Measurements from ENCODE around the gene TAGLN2. TPM values are rescaled to one million over a fixed set of nuclear protein-coding genes. Genes with fewer than 3 reads are reported as not detected.

Gene TAGLN2
- polyA plus RNA-seq, 3 donors from 2014 or later = 660 to 1,369 (median 1,251) TPM

DNA sequence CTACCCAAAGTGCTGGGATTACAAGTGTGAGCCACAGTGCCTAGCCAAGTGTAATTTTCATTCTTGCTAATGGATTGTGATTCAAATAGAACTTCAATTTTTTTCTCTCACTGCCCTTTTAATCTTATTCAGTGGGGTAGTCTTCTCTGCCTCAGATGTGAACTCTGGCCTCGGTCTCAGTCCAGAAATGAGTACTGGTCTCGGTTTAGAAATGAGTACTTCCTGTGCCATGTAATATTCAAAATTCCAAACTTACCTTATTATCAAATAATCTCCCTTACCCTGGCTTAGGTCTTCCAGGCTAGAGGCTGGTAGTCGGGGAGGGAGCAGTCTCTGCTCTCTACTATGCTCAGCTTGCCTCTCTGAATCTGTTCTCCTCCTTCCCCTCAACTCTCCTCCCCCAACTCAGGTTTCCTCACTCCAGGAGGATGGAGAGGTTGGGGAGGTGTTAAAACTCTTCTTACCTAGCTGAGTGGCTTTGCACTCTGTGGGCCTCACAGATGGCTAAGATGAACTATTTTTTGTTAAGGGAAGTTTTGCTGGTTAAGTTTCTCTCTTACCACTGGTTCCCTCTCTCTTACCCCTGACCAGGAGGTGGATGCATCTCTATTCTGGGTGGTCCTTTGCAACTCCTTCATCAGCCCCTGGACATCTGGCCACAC is 33.5 kb upstream of the TAGLN2 start:
- no peak overlapping the region for H3K27ac Mint-ChIP-seq
- H3K4me1 Mint-ChIP-seq = no peaks in the 10 kb centered on the region
- peaks cover 0 to 4% (median 0%) of the 10 kb centered on the region in 3 donors for H3K36me3 Mint-ChIP-seq
- H3K9me3 Mint-ChIP-seq = no peaks in the 10 kb centered on the region
- H3K4me3 Mint-ChIP-seq = no peak overlapping the region
- DNase-seq = no peak
- peaks cover 5 to 9% (median 7%) of the 10 kb centered on the region in 3 donors for H3K27me3 Mint-ChIP-seq (ENCODE audit: low read depth in 3 of 3)

DNA sequence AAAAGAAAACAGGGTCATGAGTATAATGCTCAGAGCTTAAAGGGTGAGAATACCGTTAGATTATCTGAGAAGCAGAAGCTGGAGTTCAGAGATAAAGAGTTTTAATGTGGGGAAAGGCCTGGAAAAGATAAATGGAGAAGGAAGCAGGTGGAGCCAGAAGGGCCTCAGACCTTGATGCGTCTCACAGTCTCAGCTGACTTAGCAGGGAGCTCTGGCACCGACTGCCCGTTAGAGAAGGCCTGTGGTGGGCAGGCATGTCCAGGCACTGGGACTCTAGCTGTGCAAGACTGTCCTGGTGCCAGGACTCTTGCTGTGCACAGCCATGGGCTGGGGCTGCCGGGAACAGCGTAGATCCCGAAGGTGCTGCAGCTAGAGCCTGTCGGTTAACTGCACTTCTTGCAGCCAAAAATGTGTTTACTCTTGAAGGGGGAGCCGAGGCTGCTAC is 32.5 kb upstream of the TAGLN2 start:
- Mint-ChIP-seq H3K4me3 (no peak overlapping the region), H3K9me3 (no peaks in the 10 kb centered on the region), H3K4me1 (no peaks in the 10 kb centered on the region), H3K27me3 (ENCODE audit: low read depth in 3 of 3) (peaks cover 5 to 12% (median 10%) of the 10 kb centered on the region in 3 donors), H3K36me3 (peaks cover 0 to 4% (median 0%) of the 10 kb centered on the region in 3 donors), H3K27ac (no peak overlapping the region)
- DNase-seq = no peak

DNA sequence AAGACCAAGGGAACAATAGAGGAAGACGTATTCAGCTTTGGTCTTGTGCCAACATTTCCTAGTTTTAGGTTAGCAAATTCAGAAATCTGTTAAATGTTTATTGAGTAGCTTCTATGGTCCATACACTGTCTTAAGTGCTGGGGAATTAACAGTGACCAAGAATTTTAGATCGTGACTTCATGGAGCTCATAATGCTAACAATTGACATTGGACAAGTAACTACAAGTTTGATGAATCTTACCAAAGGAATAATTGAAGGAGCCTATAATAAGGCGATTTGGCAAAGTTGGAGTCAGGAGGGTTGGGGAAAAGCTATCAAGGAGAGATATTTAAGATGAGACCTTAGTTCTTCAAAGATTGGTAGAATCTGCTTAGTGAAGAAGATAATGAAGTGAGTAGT is 30.1 kb upstream of the TAGLN2 start:
- DNase-seq = no peak
- H3K27ac Mint-ChIP-seq = no peak overlapping the region
- no peak overlapping the region for H3K4me3 Mint-ChIP-seq
- H3K36me3 Mint-ChIP-seq = no peaks in the 10 kb centered on the region
- H3K9me3 Mint-ChIP-seq = no peaks in the 10 kb centered on the region
- no peaks in the 10 kb centered on the region for H3K4me1 Mint-ChIP-seq
- peaks cover 0 to 19% (median 7%) of the 10 kb centered on the region in 3 donors for H3K27me3 Mint-ChIP-seq (ENCODE audit: low read depth in 3 of 3)

DNA sequence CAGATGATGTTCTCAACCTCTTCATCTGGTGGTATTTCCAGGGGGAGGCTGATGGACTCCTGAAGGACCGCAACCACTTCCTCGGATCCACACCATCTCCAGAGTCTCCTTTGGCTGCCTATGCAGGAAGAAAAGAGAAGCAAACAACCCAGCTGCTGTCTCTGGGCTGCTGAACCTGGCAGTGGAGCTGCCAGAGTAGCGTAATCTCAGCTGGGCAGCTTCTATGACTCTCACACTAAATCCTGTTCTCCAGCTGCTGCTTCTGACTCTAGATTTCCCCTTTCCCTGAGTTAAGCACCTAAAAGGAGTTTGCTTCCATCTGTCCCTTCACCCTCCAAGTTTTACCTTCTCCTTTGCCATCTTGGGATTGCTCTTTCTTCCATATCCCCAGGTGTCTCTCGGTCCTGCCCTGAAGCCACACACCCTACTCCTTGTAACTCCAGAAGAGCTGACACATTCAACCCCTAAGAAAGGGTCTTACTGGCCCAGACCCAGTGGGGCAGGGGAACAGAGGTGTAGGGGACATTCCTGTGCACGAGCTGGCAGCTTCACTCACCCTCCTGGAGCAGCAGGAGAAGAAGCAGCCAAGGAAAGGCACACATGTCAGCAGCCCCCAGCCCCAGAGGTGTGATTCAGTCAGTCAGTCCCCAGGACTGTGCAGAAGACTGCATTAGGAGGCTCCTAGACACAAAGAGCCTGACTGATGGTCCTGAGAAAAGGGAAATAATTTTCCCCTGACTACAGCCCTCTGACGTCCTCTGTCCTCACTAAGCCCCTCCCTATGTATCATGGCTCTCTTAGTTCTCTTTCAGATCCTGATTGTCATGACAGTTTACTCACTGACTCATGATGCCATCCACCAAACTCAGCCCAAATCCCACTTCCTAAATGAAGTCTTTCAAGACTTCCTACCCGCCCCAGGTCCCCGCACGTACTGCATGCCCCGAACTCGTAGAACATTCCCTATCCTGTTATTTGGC is 28.5 kb upstream of the TAGLN2 start, which contains the start of gene SLAMF9:
Gene SLAMF9 (minus strand): TSS at position 702 of the 980 bp plus-strand sequence. CDS start 100 bp downstream, at position 602.
- H3K4me1 Mint-ChIP-seq = no peaks in the 10 kb centered on the region
- H3K4me3 Mint-ChIP-seq = no peak within 1 kb of the TSS
- H3K9me3 Mint-ChIP-seq = no peaks in the 10 kb centered on the region
- DNase-seq = no peak
- no peak within 1 kb of the TSS for H3K27ac Mint-ChIP-seq
- H3K36me3 Mint-ChIP-seq = no peaks in the 10 kb centered on the region
- peaks cover 0 to 20% (median 6%) of the 10 kb centered on the region in 3 donors for H3K27me3 Mint-ChIP-seq (ENCODE audit: low read depth in 3 of 3)

DNA sequence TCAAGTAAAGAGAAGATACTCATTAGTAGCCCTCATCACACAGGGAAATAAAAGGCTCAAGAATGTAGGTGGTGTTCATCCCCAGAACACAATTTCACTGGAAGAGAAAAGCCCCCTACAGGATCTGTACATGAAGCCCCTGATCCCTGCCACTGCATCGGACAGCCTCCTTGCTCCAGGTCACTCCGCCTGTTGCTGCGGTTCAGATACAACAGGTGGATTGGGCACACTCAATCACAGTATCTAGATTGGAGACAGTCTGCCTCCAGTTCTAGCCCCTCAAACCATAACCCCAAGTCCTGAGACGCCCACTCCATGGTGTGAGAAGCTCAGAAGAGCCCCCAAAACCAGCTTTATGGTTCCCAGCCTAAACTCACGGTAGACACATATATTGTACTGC is 27.6 kb upstream of the TAGLN2 start:
- Mint-ChIP-seq H3K9me3 (no peaks in the 10 kb centered on the region), H3K4me3 (no peak overlapping the region), H3K27me3 (ENCODE audit: low read depth in 3 of 3) (peaks cover 0 to 20% (median 3%) of the 10 kb centered on the region in 3 donors), H3K36me3 (no peaks in the 10 kb centered on the region), H3K4me1 (no peaks in the 10 kb centered on the region), H3K27ac (no peak overlapping the region)
- DNase-seq = no peak

DNA sequence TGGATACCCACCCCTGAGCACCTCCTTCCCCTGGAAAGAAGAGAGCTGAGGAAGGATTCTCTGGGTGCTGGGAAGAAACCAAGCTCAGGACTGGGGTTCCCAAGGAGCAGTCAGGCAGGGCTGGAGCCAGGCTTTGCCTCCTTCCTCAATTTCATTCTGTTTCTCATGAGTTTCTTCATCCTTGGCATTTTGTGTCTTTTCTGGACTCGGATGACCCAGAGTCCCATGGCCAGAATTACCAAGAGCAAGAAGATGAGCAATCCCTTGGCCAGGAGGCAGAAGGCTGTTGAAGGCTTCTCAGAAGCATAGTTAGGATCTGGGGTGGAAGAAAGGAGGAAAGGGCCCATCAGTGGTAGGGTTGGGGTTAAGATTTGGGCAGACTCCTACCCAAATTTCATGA is 26.2 kb upstream of the TAGLN2 start:
- Mint-ChIP-seq H3K36me3 (no peaks in the 10 kb centered on the region), H3K27ac (no peak overlapping the region), H3K4me1 (no peaks in the 10 kb centered on the region), H3K9me3 (no peaks in the 10 kb centered on the region), H3K27me3 (ENCODE audit: low read depth in 3 of 3) (peaks cover 0 to 24% (median 3%) of the 10 kb centered on the region in 3 donors), H3K4me3 (no peak overlapping the region)
- no peak for DNase-seq

DNA sequence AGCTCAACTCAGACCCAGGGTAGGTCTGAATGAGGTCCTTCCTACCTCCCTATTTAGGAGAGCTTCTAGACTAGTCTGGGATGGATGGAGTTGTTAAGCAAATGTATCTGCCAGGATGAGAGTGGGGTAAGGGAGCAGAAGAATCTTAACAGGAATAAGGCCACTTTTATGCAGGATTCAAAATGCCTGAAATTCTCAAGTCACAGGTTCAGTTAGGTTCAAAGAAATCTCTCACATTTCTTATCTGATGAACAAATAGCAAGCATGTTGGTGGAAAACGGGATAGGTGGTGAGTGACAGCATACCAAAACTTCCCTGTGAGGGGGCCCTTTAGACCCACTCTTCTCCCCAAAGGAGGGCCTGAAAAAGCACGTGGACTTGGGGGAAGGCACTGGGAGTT is 25.7 kb upstream of the TAGLN2 start:
- peaks cover 0 to 2% of the 10 kb centered on the region in 2 donors for H3K4me1 Mint-ChIP-seq
- H3K4me3 Mint-ChIP-seq = no peak overlapping the region
- no peaks in the 10 kb centered on the region for H3K36me3 Mint-ChIP-seq
- no peak for DNase-seq
- H3K27ac Mint-ChIP-seq = no peak overlapping the region
- H3K27me3 Mint-ChIP-seq (ENCODE audit: low read depth in 3 of 3) = peaks cover 0 to 26% (median 5%) of the 10 kb centered on the region in 3 donors
- no peaks in the 10 kb centered on the region for H3K9me3 Mint-ChIP-seq

DNA sequence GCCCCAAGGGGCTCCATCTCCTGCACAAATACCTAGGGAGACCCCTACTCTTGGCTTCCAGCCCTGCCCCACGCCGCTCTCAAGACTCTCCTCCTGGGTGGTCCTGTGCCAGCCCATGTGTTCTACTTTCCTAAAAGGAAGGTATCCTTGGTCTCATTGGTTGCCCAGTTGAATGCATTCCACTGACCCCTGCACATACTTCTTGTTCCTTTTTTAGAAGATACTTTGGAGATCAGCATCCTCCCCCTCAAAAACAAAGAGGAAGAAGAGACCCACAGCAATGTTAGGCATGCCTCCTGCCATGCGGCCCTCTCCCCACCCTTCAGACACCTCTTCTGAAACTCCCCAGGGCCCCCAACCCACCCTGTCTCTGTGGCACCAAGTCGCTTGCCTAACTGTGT is 24.7 kb upstream of the TAGLN2 start:
- DNase-seq = no peak
- no peaks in the 10 kb centered on the region for H3K9me3 Mint-ChIP-seq
- no peaks in the 10 kb centered on the region for H3K36me3 Mint-ChIP-seq
- H3K27ac Mint-ChIP-seq = no peak overlapping the region
- no peak overlapping the region for H3K4me3 Mint-ChIP-seq
- H3K4me1 Mint-ChIP-seq = peaks cover 6% of the 10 kb centered on the region in 2 donors
- H3K27me3 Mint-ChIP-seq (ENCODE audit: low read depth in 3 of 3) = peaks cover 0 to 28% (median 6%) of the 10 kb centered on the region in 3 donors

DNA sequence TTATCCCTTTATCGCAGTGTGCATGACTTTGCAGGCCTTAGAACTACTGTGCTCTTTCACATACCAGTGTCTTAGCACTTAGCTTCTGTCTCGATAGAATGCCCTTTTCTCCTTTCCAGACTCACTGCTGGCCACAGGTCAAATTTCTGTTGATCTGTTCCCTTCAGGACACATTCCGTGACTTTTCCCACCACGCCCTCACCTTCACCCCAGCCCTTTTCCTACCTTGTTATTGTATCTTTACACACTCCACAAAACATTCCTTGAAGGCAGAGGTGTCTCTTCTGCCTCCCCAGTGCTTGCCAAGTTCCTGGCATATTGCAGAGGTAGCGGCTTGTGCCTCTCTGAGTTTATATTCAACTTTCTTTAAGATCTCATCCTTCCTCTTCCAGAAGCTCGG is 23.8 kb upstream of the TAGLN2 start:
- H3K27me3 Mint-ChIP-seq (ENCODE audit: low read depth in 3 of 3) = peaks cover 6 to 31% (median 10%) of the 10 kb centered on the region in 3 donors
- no peaks in the 10 kb centered on the region for H3K9me3 Mint-ChIP-seq
- no peaks in the 10 kb centered on the region for H3K36me3 Mint-ChIP-seq

DNA sequence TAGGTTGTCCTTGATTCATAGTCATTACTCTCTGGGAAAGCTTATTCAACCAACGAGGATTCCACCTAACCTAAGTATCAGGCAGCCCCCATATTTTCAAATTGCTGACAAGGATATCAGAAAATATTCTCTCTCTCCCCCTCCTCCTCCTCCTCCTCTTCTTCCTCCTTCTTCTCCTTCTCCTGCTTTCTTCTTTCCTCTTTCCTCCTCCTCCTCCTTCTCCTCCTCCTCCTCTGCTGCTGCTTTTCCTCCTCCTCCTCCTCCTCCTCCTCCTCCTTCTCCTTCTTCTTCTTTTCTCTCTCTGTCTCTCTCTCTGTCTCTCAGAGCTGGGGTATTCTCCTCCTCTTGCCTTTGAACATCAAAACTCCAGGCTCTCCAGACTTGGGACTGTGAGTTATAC is 22.6 kb upstream of the TAGLN2 start:
- H3K9me3 Mint-ChIP-seq = no peaks in the 10 kb centered on the region
- peaks cover 10 to 11% of the 10 kb centered on the region in 2 donors for H3K4me1 Mint-ChIP-seq
- peaks cover 6 to 26% (median 10%) of the 10 kb centered on the region in 3 donors for H3K27me3 Mint-ChIP-seq (ENCODE audit: low read depth in 3 of 3)
- no peaks in the 10 kb centered on the region for H3K36me3 Mint-ChIP-seq
- H3K27ac Mint-ChIP-seq = no peak overlapping the region
- H3K4me3 Mint-ChIP-seq = no peak overlapping the region
- no peak for DNase-seq

More for the DNA sequence above, 23.8 kb upstream of the TAGLN2 start:
- no peak overlapping the region for H3K4me3 Mint-ChIP-seq
- no peak for DNase-seq
- peaks cover 10 to 11% of the 10 kb centered on the region in 2 donors for H3K4me1 Mint-ChIP-seq
- H3K27ac Mint-ChIP-seq = no peak overlapping the region

DNA sequence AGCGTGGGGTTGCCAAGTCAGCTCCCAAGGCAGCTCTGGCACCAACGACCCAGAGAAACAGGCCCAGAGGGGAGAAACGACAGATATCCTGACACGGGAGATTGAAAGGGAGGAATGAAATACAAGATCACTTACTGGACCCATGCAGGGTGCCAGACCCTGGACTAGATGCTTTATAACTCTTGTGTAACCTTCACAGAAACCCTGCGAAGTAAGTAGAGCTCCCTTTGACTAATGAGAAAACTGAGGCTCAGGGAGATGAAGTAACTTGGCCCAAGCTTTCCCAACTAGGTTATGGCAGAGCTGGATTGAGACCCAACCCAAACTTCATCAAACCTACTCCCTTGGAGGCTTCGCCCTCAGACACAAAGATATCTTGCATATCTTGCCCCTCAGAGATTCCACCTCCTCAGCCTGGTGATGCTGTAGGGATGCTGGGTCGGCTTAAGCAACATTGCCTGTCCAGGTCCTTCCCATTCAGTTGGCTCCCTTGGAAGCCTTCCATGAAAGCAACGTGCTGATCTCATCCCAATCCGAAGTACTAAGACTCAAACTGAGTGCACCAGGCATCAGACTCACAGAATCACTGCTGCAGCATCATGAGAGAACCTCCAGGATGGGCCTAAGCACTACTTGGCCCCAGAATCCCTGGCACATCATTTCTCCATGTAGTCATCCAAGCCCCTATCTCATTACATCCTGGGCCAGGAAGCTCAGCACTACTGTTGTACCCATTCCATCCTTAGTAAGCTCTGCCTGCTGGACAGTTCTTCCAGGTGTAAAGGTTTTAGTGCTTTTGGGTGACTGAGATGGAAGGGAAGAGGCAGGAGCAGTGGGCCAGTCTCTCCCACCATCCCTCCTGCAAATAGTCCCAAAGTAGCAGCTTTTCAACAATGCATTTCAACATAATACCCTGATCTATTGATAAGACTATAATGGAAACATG is 21.2 kb upstream of the TAGLN2 start:
- no peak overlapping the region for H3K27ac Mint-ChIP-seq
- H3K36me3 Mint-ChIP-seq = no peaks in the 10 kb centered on the region
- H3K9me3 Mint-ChIP-seq = no peaks in the 10 kb centered on the region
- DNase-seq = no peak
- peak overlapping the region; percentile 18 to 55 (median 39) for H3K4me3 Mint-ChIP-seq
- peaks cover 10 to 11% of the 10 kb centered on the region in 2 donors for H3K4me1 Mint-ChIP-seq
- H3K27me3 Mint-ChIP-seq (ENCODE audit: low read depth in 3 of 3) = peaks cover 8 to 32% (median 10%) of the 10 kb centered on the region in 3 donors

DNA sequence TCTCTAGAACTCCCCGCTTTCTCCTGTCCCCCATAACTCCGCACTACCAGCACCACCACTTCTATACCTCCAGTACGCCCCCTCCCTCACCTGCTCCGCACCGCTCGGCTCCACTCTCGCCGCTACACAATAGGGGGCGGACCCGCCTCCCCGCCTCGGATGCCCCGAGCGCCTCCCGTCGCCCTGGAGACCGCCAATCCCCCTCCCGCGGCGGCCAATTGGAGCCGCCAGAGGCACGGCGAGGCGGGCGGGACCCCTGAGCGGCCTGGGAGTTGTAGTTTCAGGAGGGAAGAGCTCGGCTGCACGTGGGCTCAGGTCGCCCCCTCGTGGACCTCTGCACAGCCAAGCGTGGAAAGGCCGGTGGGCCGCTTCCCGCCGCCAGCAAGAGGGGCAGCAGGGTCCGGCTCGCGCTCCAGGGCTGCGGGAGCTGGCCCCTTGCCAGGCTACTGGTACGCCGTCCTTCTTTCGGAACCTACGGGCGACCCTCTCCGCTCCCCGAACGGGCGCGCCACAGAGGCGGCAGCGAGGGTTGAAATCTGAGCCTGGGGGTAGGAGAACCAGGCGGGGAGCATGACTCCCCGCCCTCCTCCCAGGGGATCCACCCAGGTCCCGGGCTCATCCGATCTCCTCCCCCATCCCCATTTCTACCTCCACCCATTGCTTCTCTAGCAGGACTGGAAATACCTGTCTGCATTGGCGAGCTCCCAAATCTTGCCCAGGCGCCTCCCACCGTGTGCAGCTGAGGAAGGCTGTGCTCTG is 20.4 kb upstream of the TAGLN2 start, which contains the start of gene IGSF9:
Gene IGSF9 (minus strand): TSS at position 131 of the 759 bp plus-strand sequence. CDS start 2,159 bp downstream, outside the sequence.
- H3K27ac Mint-ChIP-seq = peak within 1 kb of the TSS in 1 of 6 donors; percentile 45
- peak; percentile 67 for DNase-seq
- peak within 1 kb of the TSS; percentile 40 to 66 (median 57) for H3K4me3 Mint-ChIP-seq
- no peaks in the 10 kb centered on the region for H3K36me3 Mint-ChIP-seq
- no peaks in the 10 kb centered on the region for H3K9me3 Mint-ChIP-seq
- H3K4me1 Mint-ChIP-seq = peaks cover 10 to 11% of the 10 kb centered on the region in 2 donors
- peaks cover 8 to 27% (median 10%) of the 10 kb centered on the region in 3 donors for H3K27me3 Mint-ChIP-seq (ENCODE audit: low read depth in 3 of 3)
